H9 (cell line): Measurements from ENCODE around the gene EMC9. TPM values are rescaled to one million over a fixed set of nuclear protein-coding genes. Genes with fewer than 3 reads are reported as not detected.

Source experiments
- DNase-seq: peaks from one replicate; pipeline ENCODE4 v3.0.0-alpha.2; 2017
- H2AFZ ChIP-seq: one replicate; pipeline ENCODE4 v1.6.1; 2013; ENCODE audit warnings: mild to moderate bottlenecking, low read length, control low read depth, moderate library complexity
- H2AK5ac ChIP-seq: 2 replicates; pipeline ENCODE4 v1.6.1; 2013; ENCODE audit warnings: low read length, control low read depth, mixed read lengths; ENCODE audit not compliant: insufficient read length
- H2BK120ac ChIP-seq: one replicate; pipeline ENCODE4 v1.6.1; 2013; ENCODE audit warnings: low read depth, mild to moderate bottlenecking, low read length, control low read depth, inconsistent platforms; ENCODE audit not compliant: poor library complexity, severe bottlenecking
- H2BK12ac ChIP-seq: 2 replicates; pipeline ENCODE4 v1.6.1; 2013; ENCODE audit warnings: low read length, control low read depth, mixed read lengths, low read depth; ENCODE audit not compliant: insufficient read length
- H2BK15ac ChIP-seq: 2 replicates; pipeline ENCODE4 v1.6.1; 2013; ENCODE audit warnings: low read depth, low read length, control low read depth
- H2BK20ac ChIP-seq: one replicate; pipeline ENCODE4 v1.6.1; 2013; ENCODE audit warnings: low read depth, mild to moderate bottlenecking, low read length, control low read depth, inconsistent platforms; ENCODE audit not compliant: poor library complexity, severe bottlenecking
- H2BK5ac ChIP-seq: 2 replicates; pipeline ENCODE4 v1.6.1; 2013; ENCODE audit warnings: low read length, control low read depth, mixed read lengths; ENCODE audit not compliant: insufficient read length
- H3K14ac ChIP-seq: 2 replicates; pipeline ENCODE4 v1.6.1; 2013; ENCODE audit warnings: low read length, control low read depth; ENCODE audit not compliant: insufficient read depth
- H3K18ac ChIP-seq: 2 replicates; pipeline ENCODE4 v1.6.1; 2013; ENCODE audit warnings: low read depth, mild to moderate bottlenecking, mixed read lengths, low read length, control low read depth; ENCODE audit not compliant: insufficient read length
- H3K23ac ChIP-seq: 2 replicates; pipeline ENCODE4 v1.6.1; 2013; ENCODE audit warnings: low read length, control low read depth, mixed read lengths, low read depth; ENCODE audit not compliant: insufficient read length
- H3K23me2 ChIP-seq: 2 replicates; pipeline ENCODE4 v1.6.1; 2013; ENCODE audit warnings: low read depth, mild to moderate bottlenecking, mixed read lengths, low read length, control low read depth; ENCODE audit not compliant: insufficient read length, poor library complexity, severe bottlenecking
- H3K27ac ChIP-seq: 2 replicates; pipeline ENCODE4 v1.5.1; 2013; ENCODE audit warnings: low read length, control low read depth, mixed read lengths, low read depth; ENCODE audit not compliant: insufficient read length
- H3K27me3 ChIP-seq: 2 replicates; pipeline ENCODE4 v1.6.1; 2013; ENCODE audit warnings: low read length, control low read depth, inconsistent platforms; ENCODE audit not compliant: insufficient read depth
- H3K4ac ChIP-seq: 2 replicates; pipeline ENCODE4 v1.6.1; 2013; ENCODE audit warnings: low read depth, mild to moderate bottlenecking, control low read depth, inconsistent platforms, low read length, moderate library complexity
- H3K4me1 ChIP-seq: 2 replicates; pipeline ENCODE4 v1.6.1; 2013; ENCODE audit warnings: low read length, control low read depth, inconsistent platforms; ENCODE audit not compliant: insufficient read depth
- H3K4me2 ChIP-seq: 2 replicates; pipeline ENCODE4 v1.6.1; 2013; ENCODE audit warnings: low read length, control low read depth, mixed read lengths; ENCODE audit not compliant: insufficient read length, insufficient read depth
- H3K56ac ChIP-seq: 2 replicates; pipeline ENCODE4 v1.6.1; 2013; ENCODE audit warnings: low read depth, mild to moderate bottlenecking, mixed read lengths, low read length, control low read depth; ENCODE audit not compliant: insufficient read length
- H3K79me1 ChIP-seq: 2 replicates; pipeline ENCODE4 v1.6.1; 2013; ENCODE audit warnings: low read depth, mild to moderate bottlenecking, moderate library complexity, low read length, control low read depth, inconsistent platforms; ENCODE audit not compliant: insufficient read depth, poor library complexity, severe bottlenecking
- H3K79me2 ChIP-seq: 2 replicates; pipeline ENCODE4 v1.6.1; 2013; ENCODE audit warnings: low read length, control low read depth, inconsistent platforms; ENCODE audit not compliant: insufficient read depth
- H3K9ac ChIP-seq: 2 replicates; pipeline ENCODE4 v1.6.1; 2013; ENCODE audit warnings: low read length, control low read depth, mixed read lengths; ENCODE audit not compliant: insufficient read length; ENCODE audit errors: extremely low read depth
- H3K9me3 ChIP-seq: one replicate; pipeline ENCODE4 v1.6.1; 2013; ENCODE audit warnings: low read depth, low read length, inconsistent platforms; ENCODE audit not compliant: control insufficient read depth
- H3T11ph ChIP-seq: one replicate; pipeline ENCODE4 v1.6.1; 2013; ENCODE audit warnings: mild to moderate bottlenecking, low read length, control low read depth, inconsistent platforms
- H4K20me1 ChIP-seq: one replicate; pipeline ENCODE4 v1.6.1; 2013; ENCODE audit not compliant: control insufficient read depth, insufficient read length, insufficient read depth
- H4K5ac ChIP-seq: 2 replicates; pipeline ENCODE4 v1.6.1; 2013; ENCODE audit warnings: low read depth, mild to moderate bottlenecking, mixed read lengths, low read length, control low read depth; ENCODE audit not compliant: insufficient read length
- H4K8ac ChIP-seq: replicated peaks from 2 replicates; pipeline ENCODE4 v1.6.1; 2013; ENCODE audit warnings: low read length, control low read depth, mixed read lengths, low read depth; ENCODE audit not compliant: insufficient read length
- H4K91ac ChIP-seq: 2 replicates; pipeline ENCODE4 v1.6.1; 2013; ENCODE audit warnings: low read depth, mild to moderate bottlenecking, moderate library complexity, mixed read lengths, low read length, control low read depth; ENCODE audit not compliant: insufficient read length
- H3K27ac Mint-ChIP-seq, 3 experiments: 2 replicates in 2 of 3; 3 replicates in 1 of 3; pipeline ENCODE4 v1.8.0; 2020 to 2021; ENCODE audit warnings: mixed read lengths in 3 of 3, mild to moderate bottlenecking in 1 of 3, moderate library complexity in 1 of 3
- H3K27me3 Mint-ChIP-seq: 2 replicates; pipeline ENCODE4 v1.8.0; 2021; ENCODE audit warnings: low read depth, mild to moderate bottlenecking, moderate library complexity, mixed read lengths
- H3K36me3 Mint-ChIP-seq, 3 experiments: 2 replicates in 2 of 3; 3 replicates in 1 of 3; pipeline ENCODE4 v1.8.0; 2020 to 2021; ENCODE audit warnings: low read depth in 3 of 3, mixed read lengths in 3 of 3; ENCODE audit not compliant: insufficient read depth in 1 of 3
- H3K4me1 Mint-ChIP-seq, 2 experiments: 2 replicates each; pipeline ENCODE4 v1.8.0; 2020; ENCODE audit warnings: mixed read lengths in 2 of 2
- H3K4me3 Mint-ChIP-seq, 2 experiments: 2 replicates in 1 of 2; 3 replicates in 1 of 2; pipeline ENCODE4 v1.8.0; 2020 to 2021; ENCODE audit warnings: mild to moderate bottlenecking in 2 of 2, mixed read lengths in 2 of 2, moderate library complexity in 1 of 2
- H3K9me3 Mint-ChIP-seq, 2 experiments: 2 replicates in 1 of 2; 3 replicates in 1 of 2; pipeline ENCODE4 v1.8.0; 2020; ENCODE audit warnings: mild to moderate bottlenecking in 2 of 2, mixed read lengths in 2 of 2, moderate library complexity in 1 of 2
- CTCF ChIP-seq: fragments of 200-600 bp; sonication (generic); conservative IDR thresholded peaks from 3 replicates; pipeline ENCODE4 v1.8.0; 2021; ENCODE audit warnings: antibody characterized with exemption, mild to moderate bottlenecking
- WGBS: extraction: QIAGEN DNeasy Blood & Tissue Kit; methylation state at CpG from one replicate; pipeline ENCODE4 v1.1.7; 2013; ENCODE audit warnings: missing lambda C conversion rate, low lambda C conversion rate, mixed read lengths; ENCODE audit not compliant: insufficient read length; ENCODE audit errors: extremely low coverage; 5-methylcytosine and 5-hydroxymethylcytosine counted together
- total RNA-seq: library from RNA; stranded (reverse); gene quantifications from 2 replicates; pipeline ENCODE4 v1.2.1, GENCODE V29; 2021

EMC9 gene
- total RNA-seq, 1 experiment from 2014 or later: 52.9 TPM

GRCh38 chr14:24143511-24143910 is 2.1 kb upstream of the EMC9 start:
- Histone ChIP-seq H3K79me1 (peaks cover 7% of the 10 kb centered on the region), H2BK15ac (no peak overlapping the region), H3K23me2 (peaks cover 19% of the 10 kb centered on the region), H3K56ac (no peak overlapping the region), H3K9me3 (no peaks in the 10 kb centered on the region), H3K9ac (no peak overlapping the region), H3K4me2 (no peak overlapping the region), H3K27ac (no peak overlapping the region), H2AK5ac (no peak overlapping the region), H4K5ac (no peak overlapping the region), H2BK12ac (no peak overlapping the region), H3K14ac (no peak overlapping the region), H4K91ac (no peak overlapping the region), H2BK120ac (no peak overlapping the region), H2BK5ac (no peak overlapping the region), H4K8ac (no peak overlapping the region), H3K18ac (no peak overlapping the region), H3K27me3 (no peaks in the 10 kb centered on the region), H3K4me1 (no peaks in the 10 kb centered on the region), H2AFZ (no peak overlapping the region), H3K4ac (no peak overlapping the region), H3K23ac (no peak overlapping the region), H2BK20ac (no peak overlapping the region), H3T11ph (no peak overlapping the region), H3K79me2 (peaks cover 10% of the 10 kb centered on the region; the same call in 1 of the 2 replicates), H4K20me1 (no peaks in the 10 kb centered on the region)
- no peak for DNase-seq
- no peak for TF ChIP-seq CTCF
- no CpG with 5 or more reads among the region's 2 CpGs for WGBS
- Mint-ChIP-seq H3K9me3 (no peaks in the 10 kb centered on the region), H3K36me3 (peaks cover 17 to 44% (median 43%) of the 10 kb centered on the region in 3 experiments), H3K27ac (no peak overlapping the region), H3K4me1 (peaks cover 30 to 33% of the 10 kb centered on the region in 2 experiments), H3K4me3 (no peak overlapping the region), H3K27me3 (no peaks in the 10 kb centered on the region)
